ENCODE measurements around the gene PUM2.
"Not testable (repeated sequence)": the region's sequence is repeated elsewhere in the genome, so short reads cannot be mapped to it uniquely, and the experiment has no call there.

PUM2 gene

DNA sequence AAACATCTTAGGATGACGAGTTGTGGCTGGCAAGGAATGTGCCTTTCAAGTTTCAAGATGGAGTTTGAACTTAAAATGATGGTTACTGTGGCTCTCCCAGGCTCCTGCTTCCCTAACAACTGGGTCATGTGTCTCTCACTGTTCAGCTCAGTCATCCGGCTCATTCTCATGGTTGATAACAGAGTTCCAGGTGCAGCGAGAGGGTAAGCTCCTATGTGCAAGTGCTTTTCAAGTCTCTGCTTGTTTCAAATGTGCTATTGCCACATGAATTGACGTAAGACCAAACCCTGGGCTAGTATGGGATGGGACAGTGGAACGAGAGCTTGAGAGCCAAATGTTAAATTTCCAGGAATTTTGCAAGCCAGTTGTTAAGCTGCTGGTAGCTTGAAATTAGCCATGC is 19.5 kb upstream of the PUM2 start:
- no peak for DNase-seq

GRCh38 chr2:20369366-20369765 is 18.7 kb upstream of the PUM2 start:
- no peak for DNase-seq

- no peak for DNase-seq
These were observed 18.1 kb upstream of the PUM2 start for GRCh38 chr2:20368706-20369105.

GRCh38 chr2:20367929-20368328 is 17.3 kb upstream of the PUM2 start:
- not testable (repeated sequence) for DNase-seq

- no peak for DNase-seq
These were observed 16.1 kb upstream of the PUM2 start for GRCh38 chr2:20366672-20367116.

DNA sequence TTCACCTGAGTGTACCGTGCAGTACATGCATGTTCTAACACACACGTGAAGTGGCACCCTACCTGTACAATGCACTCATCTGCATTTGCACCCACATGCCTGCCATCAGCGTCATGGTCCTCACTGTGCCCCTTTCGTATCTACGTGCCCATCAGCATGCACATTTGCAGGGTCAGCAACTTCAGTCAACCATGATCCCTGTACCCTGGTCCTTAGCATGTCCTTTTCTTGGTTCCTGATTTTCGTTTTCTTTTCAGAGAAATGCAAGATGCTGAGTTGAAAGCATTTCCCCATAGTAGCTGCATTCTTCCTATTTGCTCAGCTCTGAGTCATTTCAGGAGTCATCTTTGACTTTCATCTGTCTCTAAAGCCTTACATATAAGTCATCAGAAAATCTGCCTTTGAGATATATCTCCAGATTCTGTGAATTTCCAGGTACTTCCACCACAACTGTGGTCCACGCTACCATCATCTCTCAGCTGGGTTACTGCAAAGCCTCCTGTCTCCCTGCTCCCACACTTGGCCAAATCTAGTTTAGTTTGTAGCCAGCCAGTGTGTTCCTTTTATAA is 14.7 kb upstream of the PUM2 start:
- DNase-seq: no peak

DNA sequence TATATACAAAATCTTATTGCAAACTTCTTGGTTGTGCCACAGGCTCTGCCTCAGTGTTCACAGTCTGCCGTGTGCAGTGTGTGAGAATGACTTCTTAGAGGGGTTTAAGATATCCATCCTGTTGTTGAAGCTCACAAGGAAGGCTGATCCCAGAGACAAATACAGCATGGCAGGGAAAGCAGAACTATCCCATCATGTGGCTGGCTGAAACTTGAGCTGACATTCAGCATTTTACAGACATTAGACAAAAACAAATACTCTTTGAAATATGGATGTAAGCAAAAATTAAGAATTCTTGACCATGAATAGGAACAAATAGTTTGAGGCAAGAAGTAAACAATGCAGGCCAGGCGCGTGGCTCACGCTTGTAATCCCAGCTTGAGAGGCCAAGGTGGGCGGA is 12.9 kb upstream of the PUM2 start:
- DNase-seq: no peak

DNA sequence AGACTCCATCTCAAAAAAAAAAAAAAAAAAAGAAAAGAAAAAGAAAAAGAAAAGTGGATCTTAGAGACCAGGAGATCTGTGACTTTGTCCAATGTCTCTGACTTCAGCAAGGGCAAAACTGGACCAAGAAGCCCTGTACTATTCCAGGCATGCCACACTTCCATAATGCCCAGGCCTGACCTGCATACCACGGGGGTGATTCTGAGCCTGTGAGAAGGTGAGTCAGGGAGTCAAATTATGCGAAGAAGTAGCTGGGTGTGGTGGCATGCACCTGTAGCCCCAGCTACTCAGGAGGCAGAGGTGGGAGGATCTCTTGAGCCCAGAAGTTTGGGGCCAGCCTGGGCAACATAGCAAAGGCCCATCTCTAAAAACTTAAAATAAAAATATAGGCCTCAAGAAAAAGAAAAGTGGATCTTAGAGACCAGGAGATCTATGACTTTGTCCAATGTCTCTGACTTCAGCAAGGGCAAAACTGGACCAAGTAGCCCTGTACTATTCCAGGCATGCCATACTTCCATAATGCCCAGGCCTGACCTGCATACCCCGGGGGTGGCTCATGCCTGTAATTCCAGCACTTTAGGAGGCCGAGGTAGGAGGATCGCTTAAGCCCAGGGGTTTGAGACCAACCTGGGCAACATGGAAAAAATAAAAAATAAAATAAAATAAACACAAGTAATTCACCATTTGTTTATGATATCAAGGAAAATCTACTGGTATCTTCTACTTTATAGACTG is 12.2 kb upstream of the PUM2 start:
- no peak for DNase-seq

DNA sequence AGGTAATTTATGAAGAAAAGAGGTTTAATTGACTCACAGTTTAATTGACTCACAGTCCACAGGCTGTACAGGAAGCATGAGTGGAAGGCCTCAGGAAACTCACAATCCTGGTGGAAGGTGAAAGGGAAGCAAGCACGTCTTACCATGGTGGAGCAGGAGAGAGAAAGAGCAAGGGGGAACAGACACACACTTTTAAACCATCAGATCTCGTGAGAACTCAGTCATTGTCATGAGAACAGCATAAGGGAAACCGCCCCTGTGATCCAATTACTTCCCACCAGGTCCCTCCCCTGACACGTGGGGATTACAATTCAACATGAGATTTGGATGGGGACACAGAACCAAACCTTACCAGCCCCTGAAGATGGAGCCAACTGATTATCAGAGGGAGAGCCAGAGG is 11.2 kb upstream of the PUM2 start:
- DNase-seq: no peak

DNA sequence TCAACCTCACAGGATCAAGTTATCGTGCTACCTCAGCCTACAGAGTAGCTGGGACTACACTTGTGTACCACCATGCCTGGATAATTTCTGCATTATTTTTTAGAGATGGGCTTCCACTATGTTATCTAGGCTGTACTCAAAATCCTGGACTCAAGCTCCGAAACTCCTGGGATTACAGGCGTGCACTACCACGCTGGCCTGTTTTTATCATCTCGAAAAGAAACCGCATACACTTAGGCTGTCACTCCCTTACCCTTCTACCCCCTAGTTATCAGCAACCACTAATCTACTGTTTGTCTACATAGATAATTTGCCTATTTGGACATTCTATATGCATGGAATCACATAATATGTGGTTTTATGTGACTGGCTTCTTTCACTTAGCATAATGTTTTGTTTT is 8.5 kb upstream of the PUM2 start:
- DNase-seq: no peak

DNA sequence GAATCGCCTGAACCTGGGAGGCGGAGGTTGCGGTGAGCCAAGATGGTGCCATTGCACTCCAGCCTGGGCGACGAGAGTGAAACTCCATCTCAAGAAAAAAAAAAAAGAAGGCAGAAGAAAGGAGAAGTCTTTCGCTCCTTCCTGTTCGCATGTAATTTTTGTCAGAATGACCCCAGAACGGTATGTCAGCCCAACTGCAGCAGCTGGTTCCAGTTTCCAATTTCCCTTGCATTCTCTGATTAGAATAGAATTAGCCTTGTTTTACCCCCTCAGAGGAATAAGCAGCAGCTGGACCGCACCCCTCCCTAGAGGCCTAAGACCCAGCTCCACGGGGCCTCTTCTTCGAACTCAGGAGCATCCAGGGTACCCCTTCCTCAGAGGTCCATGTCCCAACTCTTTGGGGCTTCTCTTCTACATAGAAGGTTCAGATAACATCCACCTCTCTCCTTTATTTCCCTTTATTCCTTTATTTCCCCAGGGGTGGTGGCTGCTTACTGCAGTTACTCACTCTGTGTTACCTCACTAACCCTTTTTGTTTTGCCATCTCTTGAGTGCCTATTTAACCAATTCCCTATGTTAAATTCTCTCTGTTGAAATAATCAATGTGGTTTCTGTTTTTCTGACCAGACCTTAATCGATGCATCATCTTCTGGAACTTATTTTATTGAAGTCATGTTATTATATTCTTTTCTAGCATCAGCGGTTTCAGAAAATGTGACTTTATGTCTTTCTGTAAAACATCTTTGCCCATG is 7.2 kb upstream of the PUM2 start:
- no peak for DNase-seq

- no peak for DNase-seq
These were observed 5.4 kb upstream of the PUM2 start for GRCh38 chr2:20356042-20356441.

GRCh38 chr2:20355131-20355530 is 4.5 kb upstream of the PUM2 start:
- no peak for DNase-seq

DNA sequence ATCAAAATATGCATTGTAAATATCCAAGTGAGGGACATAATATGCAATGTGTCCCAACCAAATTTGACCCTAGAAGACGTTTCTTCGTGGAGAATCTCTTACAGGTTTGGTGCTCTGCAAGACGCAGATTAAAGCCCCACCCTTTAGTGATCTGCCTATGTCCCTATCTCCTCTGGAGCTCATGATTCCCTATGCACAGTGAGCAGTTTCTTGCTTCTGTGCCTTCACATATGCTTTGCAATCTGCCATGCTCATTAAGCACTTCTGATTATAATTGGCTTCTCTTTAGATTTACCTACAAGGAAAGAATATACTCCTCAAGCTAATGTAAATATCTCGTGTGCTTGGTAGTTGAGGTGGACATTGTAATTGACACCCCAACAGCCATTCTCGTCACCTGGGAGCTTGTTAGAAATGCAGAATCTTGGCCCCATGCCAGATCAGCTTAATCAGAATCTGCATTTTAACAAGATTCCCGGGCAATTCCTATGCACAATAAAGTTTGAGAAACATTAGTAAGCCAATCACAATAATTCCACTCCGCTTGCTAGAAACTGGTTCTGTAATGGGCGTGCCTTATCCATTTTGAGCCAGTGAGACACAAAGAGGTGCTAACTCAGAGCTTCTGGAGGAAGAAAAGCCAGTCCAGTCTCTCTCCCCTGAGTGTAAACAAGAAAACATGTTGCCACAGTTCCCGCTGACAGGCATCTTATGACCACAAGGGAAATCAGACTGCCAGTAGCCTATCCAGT is 2.8 kb upstream of the PUM2 start:
- no peak for DNase-seq

GRCh38 chr2:20352581-20353216 is 2.1 kb upstream of the PUM2 start:
- no peak for DNase-seq

DNA sequence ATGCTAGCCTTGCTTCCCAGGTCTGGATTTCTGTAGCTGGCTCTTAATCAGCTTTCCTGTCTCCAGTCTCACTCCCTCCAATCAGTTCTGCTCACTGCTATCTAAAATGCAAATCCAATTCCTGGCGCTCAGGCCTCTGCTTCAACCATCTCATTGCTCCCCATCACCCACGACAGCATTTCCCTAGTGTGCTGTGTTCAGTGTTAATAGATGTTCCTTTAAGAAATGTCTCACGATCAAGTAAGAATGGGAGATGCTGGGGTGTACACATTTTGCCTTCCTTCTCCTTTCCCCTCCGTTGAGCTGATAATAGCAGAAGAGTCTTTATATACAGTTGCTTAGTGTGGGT is 1.6 kb upstream of the PUM2 start:
- DNase-seq: no peak

DNA sequence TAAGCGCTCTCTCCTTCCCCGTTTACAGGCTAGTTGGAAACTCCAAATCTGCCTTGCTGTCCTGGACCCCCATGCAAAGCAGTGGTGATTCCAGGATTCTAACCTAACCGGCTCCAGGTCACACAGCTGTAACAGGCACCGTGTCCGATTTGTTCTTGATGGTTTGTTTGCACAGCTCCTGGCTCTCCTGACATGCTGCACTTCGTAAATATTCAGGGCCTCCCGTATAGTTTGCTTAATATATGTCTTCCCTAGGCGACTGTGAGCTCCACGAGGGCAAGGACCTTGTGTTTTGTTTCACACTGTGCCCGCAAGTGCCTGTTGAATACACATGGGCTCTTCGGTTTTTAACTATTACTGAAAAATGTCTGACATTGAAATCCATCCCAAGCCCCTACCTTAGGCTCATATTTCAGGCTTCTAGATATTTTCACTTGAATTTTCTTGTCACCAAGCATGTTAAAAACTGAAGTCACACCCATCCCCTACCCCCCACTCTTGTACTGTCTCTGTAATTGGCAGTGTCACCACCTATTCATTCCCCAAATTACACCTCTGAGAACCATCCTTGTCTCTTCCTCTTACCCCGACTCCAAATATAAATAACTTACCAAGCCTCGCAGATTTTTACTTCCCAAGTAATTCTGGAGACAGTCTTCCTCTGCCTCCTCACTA is 1.0 kb upstream of the PUM2 start:
- peak; percentile 8 for DNase-seq

DNA sequence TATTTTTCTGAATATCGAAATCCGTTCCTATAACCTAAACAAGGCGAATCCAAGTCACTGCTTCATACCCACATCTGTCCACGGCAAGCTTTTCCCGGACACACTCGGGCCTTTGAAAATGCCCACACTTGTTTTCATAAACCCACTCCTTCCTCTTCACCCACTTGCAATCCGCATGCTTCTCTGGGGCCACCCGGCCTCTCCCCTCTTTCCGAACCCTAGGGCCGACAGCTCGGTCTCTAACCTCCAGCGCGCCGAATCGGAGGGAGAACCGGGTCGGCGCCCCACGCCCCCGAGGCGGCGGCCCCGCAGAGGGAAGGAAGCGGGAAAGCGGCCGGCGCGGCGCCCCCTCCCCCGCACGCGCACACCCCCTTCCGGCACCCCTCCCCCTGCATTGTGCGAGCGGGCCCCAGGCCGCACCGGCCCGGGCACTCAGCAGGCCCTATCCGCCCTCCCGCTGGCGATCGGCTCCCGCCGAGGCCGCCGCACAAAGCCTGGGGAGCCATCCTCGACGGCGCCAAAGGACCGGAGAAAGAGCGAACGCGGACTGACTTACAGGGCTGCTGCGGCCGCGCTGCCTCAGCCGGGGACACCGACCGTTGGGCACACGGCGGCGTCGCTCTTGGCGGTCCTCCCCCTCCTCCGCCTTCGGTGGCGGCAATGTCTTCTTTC is 467 bp downstream of the PUM2 start:
- DNase-seq: peak; percentile 58

GRCh38 chr2:20349513-20349921 is 1.1 kb downstream of the PUM2 start:
- no peak for DNase-seq

DNA sequence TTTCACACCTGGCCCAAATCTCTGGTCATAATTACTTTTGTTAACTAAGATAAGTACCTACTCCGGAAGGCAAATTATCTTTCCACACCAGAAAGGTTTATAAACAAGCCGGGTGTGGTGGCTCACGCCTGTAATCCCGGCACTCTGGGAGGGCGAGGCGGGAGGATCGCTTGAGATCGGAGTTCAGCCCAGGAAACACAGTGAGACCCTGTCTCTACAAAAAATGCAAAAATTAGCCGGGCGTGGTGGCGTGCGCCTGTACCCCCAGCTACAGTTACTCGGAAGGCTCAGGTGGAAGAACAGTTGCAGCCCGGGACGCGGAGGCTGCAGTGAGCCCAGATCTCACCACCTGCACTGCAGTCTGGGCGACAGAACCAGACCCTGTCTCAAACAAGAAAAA is 2.1 kb downstream of the PUM2 start:
- DNase-seq: no peak

DNA sequence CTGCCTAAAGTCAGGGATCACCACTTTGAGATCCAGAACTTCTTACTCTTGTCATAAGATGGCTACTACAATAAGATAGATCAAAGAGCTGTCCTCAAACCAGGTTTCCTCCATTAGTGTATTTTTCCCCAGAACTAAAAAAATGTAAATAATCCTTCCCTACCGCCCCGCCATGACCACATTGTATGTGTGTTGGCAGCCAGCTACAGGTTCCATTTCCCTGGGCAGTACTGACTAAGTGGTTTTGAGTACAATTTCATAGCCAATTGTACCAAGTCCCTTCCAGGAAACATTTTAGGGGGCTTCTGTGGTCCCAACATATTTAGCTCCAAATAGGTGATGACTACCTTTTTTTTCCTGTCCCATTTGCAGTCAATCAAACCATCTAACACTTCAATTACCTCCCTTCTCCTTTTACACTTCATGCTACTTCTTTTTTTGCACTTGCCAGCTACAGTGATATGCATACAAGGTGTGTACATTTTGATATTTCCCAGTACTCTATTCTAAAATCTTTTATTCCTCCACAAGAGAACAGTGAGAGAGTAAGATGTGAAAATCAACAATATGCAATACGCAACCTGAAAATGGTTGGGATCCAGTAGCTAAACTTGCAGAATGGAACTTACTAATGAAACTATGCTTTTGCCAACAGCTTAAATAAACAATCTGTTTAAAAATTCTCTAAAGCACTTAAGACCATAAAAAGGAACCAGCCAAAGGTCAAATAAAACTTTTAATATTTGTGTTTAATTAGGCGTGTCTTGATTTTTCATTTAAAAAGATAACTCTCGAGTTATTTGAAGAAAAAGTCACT is 3.9 kb downstream of the PUM2 start:
- DNase-seq: no peak

Measured in CD4-positive, alpha-beta T cell treated with Interleukin-21 for 1 hour (primary cell).